HepG2 (cell line): Measurements from ENCODE around the gene CABLES2. TPM values are rescaled to one million over a fixed set of nuclear protein-coding genes. Genes with fewer than 3 reads are reported as not detected.
A peak's percentile ranks its signal among the peaks of the same experiment; 100 is the strongest.

Source experiments
- ATAC-seq: fragments of 200-7000 bp; cut with Tn5 transposase; 3 replicates; pipeline ENCODE4 v1.9.1; 2020; ENCODE audit warnings: mild to moderate bottlenecking, moderate library complexity
- BruUV-seq: library from RNA; stranded (reverse); fragments of 400-500 nt; replicated peaks from 2 replicates; lab custom pipeline; 2021; lab: Mats Ljungman, UMichigan
- CTCF ChIA-PET: fragments of 300-600 bp; formaldehyde crosslinking; extraction: SDS; loops from one replicate; lab custom pipeline; 2021; ENCODE audit warnings: low total read pairs, inconsistent platforms, low intra/inter-chr PET ratio; lab: Yijun Ruan, JAX
- POLR2A ChIA-PET: fragments of 350-600 bp; sonication (Branson Sonifier 250); formaldehyde crosslinking; loops from one replicate; lab custom pipeline; 2020; ENCODE audit warnings: antibody characterized with exemption, inconsistent platforms; lab: Yijun Ruan, JAX
- DNase-seq: peaks from one replicate; pipeline ENCODE4 v3.0.0-alpha.2; 2015; ENCODE audit warnings: low spot score
- FAIRE-seq: peaks from 3 replicates; lab custom pipeline; 2011; peaks lifted over from hg19 to GRCh38; lab: Jason Lieb, UNC
- H2AFZ ChIP-seq: one replicate; pipeline ENCODE4 v1.6.1; 2011; ENCODE audit warnings: low read length, inconsistent platforms
- H3K27ac ChIP-seq: fragments of 300-600 bp; 3 replicates; pipeline ENCODE4 v1.8.0; 2011; ENCODE audit warnings: mixed run types, mild to moderate bottlenecking, mixed read lengths, low read length, inconsistent platforms; ENCODE audit not compliant: insufficient read depth; ENCODE audit errors: extremely low read length
- H3K27me3 ChIP-seq, 2 experiments: fragments of 200-600 bp in 1 of 2; 2 replicates in 1 of 2; 3 replicates in 1 of 2; pipeline versions ENCODE4 v1.6.0 to v1.8.0; 2011; ENCODE audit warnings: low read length in 2 of 2, mild to moderate bottlenecking in 2 of 2, moderate library complexity in 2 of 2, inconsistent platforms in 1 of 2; ENCODE audit not compliant: insufficient read depth in 2 of 2, control insufficient read depth in 1 of 2
- H3K36me3 ChIP-seq, 2 experiments: fragments of 200-600 bp in 1 of 2; replicated peaks in 1 of 2; 2 replicates in 1 of 2; 3 replicates in 1 of 2; pipeline versions ENCODE4 v1.5.1 to v1.8.0; 2011; ENCODE audit warnings: low read length in 2 of 2, inconsistent platforms in 1 of 2; ENCODE audit not compliant: insufficient read depth in 2 of 2, control insufficient read depth in 1 of 2
- H3K4me1 ChIP-seq: 2 replicates; pipeline ENCODE4 v1.5.1; 2012; ENCODE audit warnings: low read length, inconsistent platforms; ENCODE audit not compliant: insufficient read depth
- H3K4me2 ChIP-seq: 2 replicates; pipeline ENCODE4 v1.6.0; 2011; ENCODE audit warnings: low read depth, low read length, inconsistent platforms
- H3K4me3 ChIP-seq, 3 experiments: fragments of 200-600 bp in 1 of 3; sonication (generic), shearing (Covaris generic) in 1 of 3; replicated peaks in 1 of 3; 2 replicates each; pipeline ENCODE4 v1.5.1; 2011 to 2016; ENCODE audit warnings: low read length in 3 of 3, inconsistent platforms in 2 of 3, low read depth in 2 of 3, mild to moderate bottlenecking in 2 of 3, control low read depth in 1 of 3, mixed read lengths in 1 of 3; ENCODE audit not compliant: insufficient read depth in 1 of 3
- H3K79me2 ChIP-seq: one replicate; pipeline ENCODE4 v1.6.1; 2011; ENCODE audit warnings: low read length, inconsistent platforms; ENCODE audit not compliant: insufficient read depth
- H3K9ac ChIP-seq: 2 replicates; pipeline ENCODE4 v1.6.0; 2011; ENCODE audit warnings: mild to moderate bottlenecking, low read depth, low read length, inconsistent platforms; ENCODE audit not compliant: insufficient read depth
- H3K9me3 ChIP-seq: 2 replicates; pipeline ENCODE4 v1.5.1; 2012; ENCODE audit warnings: mild to moderate bottlenecking, low read length
- H4K20me1 ChIP-seq: 2 replicates; pipeline ENCODE4 v1.6.0; 2011; ENCODE audit warnings: inconsistent platforms, mild to moderate bottlenecking, low read length, moderate library complexity; ENCODE audit not compliant: insufficient read depth
- JUN ChIP-seq: sonication (generic); formaldehyde crosslinking; IDR thresholded peaks from 2 replicates; pipeline ENCODE4 v1.4.0; 2020; ENCODE audit warnings: mild to moderate bottlenecking, missing genetic modification reagents
- NRL ChIP-seq: sonication (generic); formaldehyde crosslinking; IDR thresholded peaks from 2 replicates; pipeline ENCODE4 v1.5.0; 2020; ENCODE audit warnings: missing genetic modification reagents, mild to moderate bottlenecking, moderate library complexity, borderline replicate concordance
- PAX8 ChIP-seq: sonication (generic); formaldehyde crosslinking; IDR thresholded peaks from 2 replicates; pipeline ENCODE4 v1.8.0; 2022; ENCODE audit warnings: mild to moderate bottlenecking, missing genetic modification reagents, borderline replicate concordance
- TOPORS ChIP-seq: sonication (generic); formaldehyde crosslinking; IDR thresholded peaks from 2 replicates; pipeline ENCODE4 v1.8.0; 2023; ENCODE audit warnings: mild to moderate bottlenecking, missing genetic modification reagents
- ZFX ChIP-seq: sonication (generic); formaldehyde crosslinking; IDR thresholded peaks from 2 replicates; pipeline ENCODE4 v1.4.0; 2020; ENCODE audit warnings: mild to moderate bottlenecking, low read depth, missing genetic modification reagents, moderate library complexity
- ZMAT3 ChIP-seq: sonication (generic); formaldehyde crosslinking; conservative IDR thresholded peaks from 2 replicates; pipeline ENCODE4 v1.7.0; 2021; ENCODE audit warnings: missing genetic modification reagents
- ZNF121 ChIP-seq: sonication (generic); formaldehyde crosslinking; IDR thresholded peaks from 2 replicates; pipeline ENCODE4 v1.5.0; 2020; ENCODE audit warnings: mild to moderate bottlenecking, missing genetic modification reagents
- ZNF136 ChIP-seq: sonication (generic); formaldehyde crosslinking; IDR thresholded peaks from 2 replicates; pipeline ENCODE4 v1.8.1; 2022; ENCODE audit warnings: low read depth, mild to moderate bottlenecking, moderate library complexity, missing genetic modification reagents
- ZNF143 ChIP-seq: sonication (generic); formaldehyde crosslinking; IDR thresholded peaks from 2 replicates; pipeline ENCODE4 v1.4.0; 2020; ENCODE audit warnings: missing genetic modification reagents
- ZNF335 ChIP-seq: sonication (generic); formaldehyde crosslinking; IDR thresholded peaks from 2 replicates; pipeline ENCODE4 v1.4.0; 2020; ENCODE audit warnings: missing genetic modification reagents
- ZNF557 ChIP-seq: sonication (generic); formaldehyde crosslinking; IDR thresholded peaks from 2 replicates; pipeline ENCODE4 v1.4.0; 2020; ENCODE audit warnings: missing genetic modification reagents
- WGBS: methylation state at CpG from one replicate; pipeline ENCODE4 v1.1.6; 2017; ENCODE audit warnings: low lambda C conversion rate; 5-methylcytosine and 5-hydroxymethylcytosine counted together
- in situ Hi-C: cut with HindIII; loops from 2 replicates; pipeline ENCODE4 v1.10.0; 2017; ENCODE audit warnings: low pct_unique_long_range_greater_than_20kb; ENCODE audit not compliant: extremely low pct_ligation_motif_present
- intact Hi-C: fragments of 100-400 bp; cut with micrococcal nuclease; formaldehyde crosslinking; loops from one replicate; pipeline ENCODE4 v1.10.0; 2022; ENCODE audit not compliant: unreplicated experiment
- polyA plus RNA-seq, 8 experiments: library from polyadenylated mRNA; depleted of rRNA in 3 of 8; stranded (reverse) in 7 of 8; unstranded in 1 of 8; fragments of >200 nt; fragmentation: Illumina TruSeq in 4 of 8; extraction: Trizol in 4 of 8; gene quantifications; 2 replicates each; pipeline versions ENCODE4 v1.2.1 to v1.2.3, GENCODE V29; 2011 to 2016; ENCODE audit warnings: low read depth in 4 of 8, missing spikeins in 1 of 8, mixed read lengths in 1 of 8; ENCODE audit not compliant: insufficient read depth in 1 of 8
- total RNA-seq, 5 experiments: library from RNA; depleted of rRNA; stranded (reverse); fragments of >200 nt; fragmentation: Illumina TruSeq; extraction: Trizol; gene quantifications; 2 replicates each; pipeline ENCODE4 v1.2.3, GENCODE V29; 2016; ENCODE audit warnings: low read depth in 1 of 5
- TF ChIP-seq, protein P1 (sequence below): sonication (generic); formaldehyde crosslinking; IDR thresholded peaks from 2 replicates; pipeline ENCODE4 v1.4.0; 2020; ENCODE audit warnings: missing genetic modification reagents
- TF ChIP-seq, protein P2 (sequence below): sonication (generic); formaldehyde crosslinking; IDR thresholded peaks from 2 replicates; pipeline ENCODE4 v1.4.0; 2020; ENCODE audit warnings: mild to moderate bottlenecking, missing genetic modification reagents
- TF ChIP-seq, protein P3 (sequence below): sonication (generic); formaldehyde crosslinking; IDR thresholded peaks from 2 replicates; pipeline ENCODE4 v1.8.1; 2023; ENCODE audit warnings: mild to moderate bottlenecking, missing genetic modification reagents

Gene CABLES2
- total and polyA plus RNA-seq, 2 of the 13 experiments (the other 11 are each of a cell fraction or from before 2014, with no cell fraction given) = 5.2 to 9.7 TPM

- peak overlapping the region; percentile 90 for H3K9ac ChIP-seq
- H3K27ac ChIP-seq = peak overlapping the region; percentile 95
- H3K36me3 ChIP-seq = no peaks in the 10 kb centered on the region
- CTCF ChIA-PET = interaction anchor here (2.5 kb wide), 1 partner anchor 67 kb away, joined by 10 read pairs; the partner anchor contains the start of gene ADRM1
- H3K4me1 ChIP-seq = peaks cover 75% of the 10 kb centered on the region
- H3K4me2 ChIP-seq = peak overlapping the region; percentile 97
- ATAC-seq (peak; percentile 30), DNase-seq (peak; percentile 66), FAIRE-seq (peak; percentile 28)
- H4K20me1 ChIP-seq = peaks cover 19% of the 10 kb centered on the region
- H3K79me2 ChIP-seq = peaks cover 28% of the 10 kb centered on the region
- H3K9me3 ChIP-seq = no peaks in the 10 kb centered on the region
- H3K4me3 ChIP-seq = peak overlapping the region; percentile 65 to 95 (median 91)
- no peak overlapping the region for H2AFZ ChIP-seq
- WGBS = 5% methylated on average over 27 of the region's 28 CpGs
- no peaks in the 10 kb centered on the region for H3K27me3 ChIP-seq
- POLR2A ChIA-PET = interaction anchor here (0.6 to 10.1 kb wide), 32 partner anchors 8 to 1258 kb away, joined by 3 to 187 read pairs (median 5); partner anchors contain the start of genes ADRM1, MTG2, OSBPL2 and RPS21
- in situ Hi-C loops (loop anchor here (5.0 kb wide), 1 partner anchor 67 kb away; the partner anchor contains the start of gene ADRM1), intact Hi-C loops (loop anchor here (1.0 to 10.0 kb wide), 2 partner anchors 7 to 1596 kb away; partner anchors contain the start of gene ZNF512B)
- no TSS peak for BruUV-seq
- TF ChIP-seq ZNF335 (CRISPR knock-in tag) = no peak
- TF ChIP-seq ZNF136 (CRISPR knock-in tag) = no peak
- peak; percentile 46; the same call in 1 of the 2 replicates for TF ChIP-seq ZMAT3 (CRISPR knock-in tag)
- TF ChIP-seq, protein P1, sequence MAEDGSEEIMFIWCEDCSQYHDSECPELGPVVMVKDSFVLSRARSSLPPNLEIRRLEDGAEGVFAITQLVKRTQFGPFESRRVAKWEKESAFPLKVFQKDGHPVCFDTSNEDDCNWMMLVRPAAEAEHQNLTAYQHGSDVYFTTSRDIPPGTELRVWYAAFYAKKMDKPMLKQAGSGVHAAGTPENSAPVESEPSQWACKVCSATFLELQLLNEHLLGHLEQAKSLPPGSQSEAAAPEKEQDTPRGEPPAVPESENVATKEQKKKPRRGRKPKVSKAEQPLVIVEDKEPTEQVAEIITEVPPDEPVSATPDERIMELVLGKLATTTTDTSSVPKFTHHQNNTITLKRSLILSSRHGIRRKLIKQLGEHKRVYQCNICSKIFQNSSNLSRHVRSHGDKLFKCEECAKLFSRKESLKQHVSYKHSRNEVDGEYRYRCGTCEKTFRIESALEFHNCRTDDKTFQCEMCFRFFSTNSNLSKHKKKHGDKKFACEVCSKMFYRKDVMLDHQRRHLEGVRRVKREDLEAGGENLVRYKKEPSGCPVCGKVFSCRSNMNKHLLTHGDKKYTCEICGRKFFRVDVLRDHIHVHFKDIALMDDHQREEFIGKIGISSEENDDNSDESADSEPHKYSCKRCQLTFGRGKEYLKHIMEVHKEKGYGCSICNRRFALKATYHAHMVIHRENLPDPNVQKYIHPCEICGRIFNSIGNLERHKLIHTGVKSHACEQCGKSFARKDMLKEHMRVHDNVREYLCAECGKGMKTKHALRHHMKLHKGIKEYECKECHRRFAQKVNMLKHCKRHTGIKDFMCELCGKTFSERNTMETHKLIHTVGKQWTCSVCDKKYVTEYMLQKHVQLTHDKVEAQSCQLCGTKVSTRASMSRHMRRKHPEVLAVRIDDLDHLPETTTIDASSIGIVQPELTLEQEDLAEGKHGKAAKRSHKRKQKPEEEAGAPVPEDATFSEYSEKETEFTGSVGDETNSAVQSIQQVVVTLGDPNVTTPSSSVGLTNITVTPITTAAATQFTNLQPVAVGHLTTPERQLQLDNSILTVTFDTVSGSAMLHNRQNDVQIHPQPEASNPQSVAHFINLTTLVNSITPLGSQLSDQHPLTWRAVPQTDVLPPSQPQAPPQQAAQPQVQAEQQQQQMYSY (CRISPR knock-in tag) = peak; percentile 45; the same call in 1 of the 2 replicates
- no peak; the same call in 1 of the 2 replicates for TF ChIP-seq JUN (CRISPR knock-in tag)
- TF ChIP-seq, protein P2, sequence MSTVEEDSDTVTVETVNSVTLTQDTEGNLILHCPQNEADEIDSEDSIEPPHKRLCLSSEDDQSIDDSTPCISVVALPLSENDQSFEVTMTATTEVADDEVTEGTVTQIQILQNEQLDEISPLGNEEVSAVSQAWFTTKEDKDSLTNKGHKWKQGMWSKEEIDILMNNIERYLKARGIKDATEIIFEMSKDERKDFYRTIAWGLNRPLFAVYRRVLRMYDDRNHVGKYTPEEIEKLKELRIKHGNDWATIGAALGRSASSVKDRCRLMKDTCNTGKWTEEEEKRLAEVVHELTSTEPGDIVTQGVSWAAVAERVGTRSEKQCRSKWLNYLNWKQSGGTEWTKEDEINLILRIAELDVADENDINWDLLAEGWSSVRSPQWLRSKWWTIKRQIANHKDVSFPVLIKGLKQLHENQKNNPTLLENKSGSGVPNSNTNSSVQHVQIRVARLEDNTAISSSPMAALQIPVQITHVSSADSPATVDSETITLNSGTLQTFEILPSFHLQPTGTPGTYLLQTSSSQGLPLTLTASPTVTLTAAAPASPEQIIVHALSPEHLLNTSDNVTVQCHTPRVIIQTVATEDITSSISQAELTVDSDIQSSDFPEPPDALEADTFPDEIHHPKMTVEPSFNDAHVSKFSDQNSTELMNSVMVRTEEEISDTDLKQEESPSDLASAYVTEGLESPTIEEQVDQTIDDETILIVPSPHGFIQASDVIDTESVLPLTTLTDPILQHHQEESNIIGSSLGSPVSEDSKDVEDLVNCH (CRISPR knock-in tag) = no peak
- no peak for TF ChIP-seq TOPORS (CRISPR knock-in tag)
- TF ChIP-seq ZNF557 = no peak
- TF ChIP-seq PAX8 (CRISPR knock-in tag) = 0 out of 2 replicates have a peak, but pooled peaks have one; percentile 75
- no peak; the same call in 1 of the 2 replicates for TF ChIP-seq ZFX (CRISPR knock-in tag)
- 0 out of 2 replicates have a peak, but pooled peaks have one; percentile 15 for TF ChIP-seq ZNF143 (CRISPR knock-in tag)
- TF ChIP-seq, protein P3, sequence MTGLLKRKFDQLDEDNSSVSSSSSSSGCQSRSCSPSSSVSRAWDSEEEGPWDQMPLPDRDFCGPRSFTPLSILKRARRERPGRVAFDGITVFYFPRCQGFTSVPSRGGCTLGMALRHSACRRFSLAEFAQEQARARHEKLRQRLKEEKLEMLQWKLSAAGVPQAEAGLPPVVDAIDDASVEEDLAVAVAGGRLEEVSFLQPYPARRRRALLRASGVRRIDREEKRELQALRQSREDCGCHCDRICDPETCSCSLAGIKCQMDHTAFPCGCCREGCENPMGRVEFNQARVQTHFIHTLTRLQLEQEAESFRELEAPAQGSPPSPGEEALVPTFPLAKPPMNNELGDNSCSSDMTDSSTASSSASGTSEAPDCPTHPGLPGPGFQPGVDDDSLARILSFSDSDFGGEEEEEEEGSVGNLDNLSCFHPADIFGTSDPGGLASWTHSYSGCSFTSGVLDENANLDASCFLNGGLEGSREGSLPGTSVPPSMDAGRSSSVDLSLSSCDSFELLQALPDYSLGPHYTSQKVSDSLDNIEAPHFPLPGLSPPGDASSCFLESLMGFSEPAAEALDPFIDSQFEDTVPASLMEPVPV (CRISPR knock-in tag) = peak; percentile 6; the same call in 1 of the 2 replicates
- TF ChIP-seq ZNF121 (CRISPR knock-in tag) = peak; percentile 10; the same call in 1 of the 2 replicates
- no peak for TF ChIP-seq NRL (CRISPR knock-in tag)
Observed at GRCh38 chr20:62368976-62369814, 37.9 kb downstream of the CABLES2 start.
